Ascending aorta (tissue), 2 donors: ENCODE results near the gene CD58. TPM values are rescaled to one million over a fixed set of nuclear protein-coding genes. Genes with fewer than 3 reads are reported as not detected.
A peak's percentile ranks its signal among the peaks of the same experiment; 100 is the strongest.

ENCODE experiments used
- DNase-seq, 2 donors: peaks; one replicate each; pipeline ENCODE4 v3.0.0-alpha.2; 2019; ENCODE audit warnings: low spot score in 2 of 2
- H3K27ac ChIP-seq, 2 donors: fragments of 200-600 bp; sonication (generic); one replicate each; pipeline ENCODE4 v1.5.1; 2016 to 2017; ENCODE audit warnings: mild to moderate bottlenecking in 1 of 2
- H3K27me3 ChIP-seq: fragments of 200-600 bp; sonication (generic); one replicate; pipeline ENCODE4 v1.5.1; 2017
- H3K36me3 ChIP-seq, 2 donors: fragments of 200-600 bp; sonication (generic); one replicate each; pipeline ENCODE4 v1.5.1; 2016
- H3K4me1 ChIP-seq, 2 donors: fragments of 200-600 bp; sonication (generic); one replicate each; pipeline ENCODE4 v1.5.1; 2016 to 2017; ENCODE audit warnings: mild to moderate bottlenecking in 1 of 2
- H3K4me3 ChIP-seq, 2 donors: fragments of 200-600 bp; sonication (generic); one replicate each; pipeline ENCODE4 v1.5.1; 2016 to 2017; ENCODE audit warnings: mild to moderate bottlenecking in 1 of 2
- H3K9me3 ChIP-seq, 2 donors: fragments of 200-600 bp; sonication (generic); one replicate each; pipeline ENCODE4 v1.5.1; 2016
- intact Hi-C: fragments of 100-400 bp; cut with DNase I; formaldehyde crosslinking; loops from one replicate; pipeline ENCODE4 v1.15.1; 2023
- total RNA-seq: library from RNA; depleted of rRNA; stranded (reverse); fragments of >200 nt; gene quantifications from one replicate; pipeline ENCODE4 v1.1.0, GENCODE V29; 2016
- TF ChIP-seq, protein P1 (sequence below), 3 experiments: fragments of 200-600 bp in 2 of 3; fragments of 450-650 bp in 1 of 3; sonication (generic) in 2 of 3; IDR thresholded peaks; one replicate each; pipeline ENCODE4 v1.5.1; 2016 to 2019; ENCODE audit warnings: antibody characterized with exemption in 3 of 3, mild to moderate bottlenecking in 1 of 3, moderate library complexity in 1 of 3

CD58 gene
- total RNA-seq, 1 donor from 2014 or later, result 50.7 TPM

DNA sequence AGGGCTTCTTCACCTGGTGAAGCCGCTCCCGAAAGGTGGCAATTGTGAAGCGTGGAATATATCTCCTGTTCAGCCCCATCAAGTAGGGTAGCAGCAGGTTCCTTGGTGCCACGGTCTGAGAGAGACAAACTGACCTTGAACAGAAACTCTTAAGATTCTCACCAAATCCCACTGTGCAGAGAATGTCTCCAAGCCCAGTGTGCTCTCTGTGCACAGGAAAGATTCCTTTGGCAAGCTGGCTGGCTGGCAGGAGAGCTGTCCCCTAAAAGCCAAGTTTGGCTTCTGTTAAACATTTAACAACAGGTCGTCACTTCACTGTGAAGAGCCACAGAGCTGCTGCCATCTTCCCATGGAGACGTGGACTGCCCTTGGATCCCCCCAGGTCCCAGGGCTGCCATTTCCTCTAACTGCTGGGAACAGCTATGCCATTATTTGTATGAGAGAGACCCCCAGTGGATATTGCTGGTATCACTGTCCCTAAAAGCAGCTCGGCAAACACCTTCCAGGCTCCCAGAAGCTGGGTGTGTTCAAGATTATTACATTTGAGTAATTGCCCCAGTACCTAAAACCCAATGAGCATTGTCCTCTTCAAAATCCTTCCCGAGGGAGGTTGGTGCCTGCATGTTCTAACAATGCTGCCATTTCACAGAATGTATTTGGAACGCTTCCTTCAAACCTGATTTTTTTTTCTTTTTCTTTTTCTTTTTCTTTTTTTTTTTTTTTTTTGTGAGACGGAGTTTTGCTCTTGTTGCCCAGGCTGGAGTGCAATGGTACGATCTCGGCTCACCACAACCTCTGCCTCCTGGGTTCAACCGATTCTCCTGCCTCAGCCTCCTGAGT, 71.8 kb downstream of the CD58 start:
- Histone ChIP-seq H3K9me3 (no peaks in the 10 kb centered on the region), H3K4me1 (no peaks in the 10 kb centered on the region), H3K4me3 (no peak overlapping the region), H3K36me3 (no peaks in the 10 kb centered on the region), H3K27me3 (no peaks in the 10 kb centered on the region), H3K27ac (no peak overlapping the region)
- intact Hi-C loops, result no loop called here
- DNase-seq, result peak in 1 of 2 donors; percentile 71
- TF ChIP-seq, protein P1, sequence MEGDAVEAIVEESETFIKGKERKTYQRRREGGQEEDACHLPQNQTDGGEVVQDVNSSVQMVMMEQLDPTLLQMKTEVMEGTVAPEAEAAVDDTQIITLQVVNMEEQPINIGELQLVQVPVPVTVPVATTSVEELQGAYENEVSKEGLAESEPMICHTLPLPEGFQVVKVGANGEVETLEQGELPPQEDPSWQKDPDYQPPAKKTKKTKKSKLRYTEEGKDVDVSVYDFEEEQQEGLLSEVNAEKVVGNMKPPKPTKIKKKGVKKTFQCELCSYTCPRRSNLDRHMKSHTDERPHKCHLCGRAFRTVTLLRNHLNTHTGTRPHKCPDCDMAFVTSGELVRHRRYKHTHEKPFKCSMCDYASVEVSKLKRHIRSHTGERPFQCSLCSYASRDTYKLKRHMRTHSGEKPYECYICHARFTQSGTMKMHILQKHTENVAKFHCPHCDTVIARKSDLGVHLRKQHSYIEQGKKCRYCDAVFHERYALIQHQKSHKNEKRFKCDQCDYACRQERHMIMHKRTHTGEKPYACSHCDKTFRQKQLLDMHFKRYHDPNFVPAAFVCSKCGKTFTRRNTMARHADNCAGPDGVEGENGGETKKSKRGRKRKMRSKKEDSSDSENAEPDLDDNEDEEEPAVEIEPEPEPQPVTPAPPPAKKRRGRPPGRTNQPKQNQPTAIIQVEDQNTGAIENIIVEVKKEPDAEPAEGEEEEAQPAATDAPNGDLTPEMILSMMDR (IDR thresholded peaks at IDR 0.05), result peak; percentile 65 to 78 (median 75)

DNA sequence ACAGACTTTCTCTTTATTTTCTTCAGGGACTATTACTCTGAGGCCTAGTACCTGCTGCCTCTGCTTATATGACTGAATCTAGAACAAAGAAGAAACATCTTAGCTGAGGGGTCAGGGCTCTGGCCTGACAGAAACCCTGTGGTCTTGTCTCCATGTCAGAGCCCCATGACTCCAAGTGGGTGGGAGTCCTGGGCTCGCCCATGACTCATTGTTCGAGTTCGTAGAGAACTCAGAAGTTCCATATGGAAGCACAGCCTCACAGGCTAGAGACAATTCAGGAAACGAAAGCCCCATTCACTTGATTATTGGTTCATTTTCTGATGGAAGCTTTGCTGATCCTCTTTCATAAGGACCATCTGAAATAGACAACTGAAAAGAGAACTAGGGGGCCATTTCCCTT, 73.2 kb downstream of the CD58 start:
- TF ChIP-seq, protein P1 (IDR thresholded peaks at IDR 0.05), result no peak
- DNase-seq, result no peak
- Histone ChIP-seq H3K27ac (no peak overlapping the region), H3K4me1 (no peaks in the 10 kb centered on the region), H3K27me3 (no peaks in the 10 kb centered on the region), H3K9me3 (no peaks in the 10 kb centered on the region), H3K4me3 (no peak overlapping the region), H3K36me3 (no peaks in the 10 kb centered on the region)
- intact Hi-C loops, result no loop called here

DNA sequence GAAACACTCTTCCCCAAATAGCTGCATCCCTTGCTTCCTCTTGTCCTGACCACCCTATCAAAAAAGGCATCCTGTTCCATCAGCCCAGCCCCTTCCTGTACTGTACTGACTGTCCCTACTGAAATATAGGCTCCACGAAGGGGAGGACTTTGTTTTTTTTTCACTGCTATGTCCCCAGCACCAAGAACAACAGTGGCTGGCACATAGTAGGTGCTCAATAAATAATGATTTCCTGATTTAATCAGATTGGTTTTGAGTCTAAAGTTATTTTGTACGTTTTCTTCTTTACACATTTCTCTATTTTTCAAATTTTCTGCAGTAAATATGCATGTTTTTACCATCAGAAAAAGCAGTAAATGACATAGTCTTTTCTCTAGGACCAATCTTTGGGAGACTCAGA, 73.9 kb downstream of the CD58 start:
- Histone ChIP-seq H3K9me3 (no peaks in the 10 kb centered on the region), H3K27me3 (no peaks in the 10 kb centered on the region), H3K4me1 (no peaks in the 10 kb centered on the region), H3K4me3 (no peak overlapping the region), H3K27ac (no peak overlapping the region), H3K36me3 (no peaks in the 10 kb centered on the region)
- intact Hi-C loops, result no loop called here
- TF ChIP-seq, protein P1 (IDR thresholded peaks at IDR 0.05), result no peak
- no peak for DNase-seq

DNA sequence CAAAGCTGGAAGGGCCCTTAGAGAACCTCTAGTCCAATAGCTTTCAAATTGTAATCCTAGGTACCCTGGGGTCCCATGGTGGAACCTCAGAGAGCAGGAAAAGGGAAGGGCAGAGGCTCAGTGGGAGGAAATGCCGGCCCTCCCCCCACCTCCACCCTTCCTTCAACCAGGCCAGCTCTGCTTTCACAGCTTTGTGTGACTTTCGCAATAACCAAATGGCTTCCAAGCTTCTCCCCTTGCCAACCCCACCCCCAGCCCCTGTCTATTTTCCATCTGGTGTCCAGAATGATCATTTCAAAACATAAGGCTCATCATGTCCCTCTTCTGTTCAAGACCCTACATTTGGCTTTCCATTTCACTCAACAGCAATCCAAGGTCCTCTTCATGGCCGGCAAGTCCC, 74.4 kb downstream of the CD58 start:
- H3K27me3 ChIP-seq, result no peaks in the 10 kb centered on the region
- intact Hi-C loops, result no loop called here
- H3K27ac ChIP-seq, result peak overlapping the region in 1 of 2 donors; percentile 9
- H3K4me1 ChIP-seq, result no peaks in the 10 kb centered on the region
- H3K9me3 ChIP-seq, result no peaks in the 10 kb centered on the region
- DNase-seq, result no peak
- TF ChIP-seq, protein P1 (IDR thresholded peaks at IDR 0.05), result no peak
- no peaks in the 10 kb centered on the region for H3K36me3 ChIP-seq
- no peak overlapping the region for H3K4me3 ChIP-seq

DNA sequence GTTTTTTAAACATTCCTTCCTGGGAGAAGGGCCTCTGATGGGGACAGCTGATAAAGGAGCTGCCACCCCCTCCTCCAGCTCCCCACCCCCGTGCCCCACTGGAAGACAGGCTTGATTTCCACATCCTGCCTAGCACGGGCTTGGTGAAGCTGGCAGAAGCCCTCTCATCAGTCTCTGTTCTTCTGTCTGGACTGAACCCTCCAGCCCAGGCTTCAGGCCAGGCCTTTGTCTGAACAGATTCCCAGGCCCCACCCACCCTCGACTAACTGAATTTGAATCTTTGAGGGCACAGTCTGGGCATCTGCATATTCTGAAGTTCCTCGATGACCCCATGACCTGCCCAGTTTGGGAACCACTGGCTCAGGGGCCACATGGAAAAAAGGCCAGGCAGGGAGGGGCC, 75.3 kb downstream of the CD58 start:
- Histone ChIP-seq H3K4me3 (no peak overlapping the region), H3K27ac (peak overlapping the region in 1 of 2 donors; percentile 1), H3K9me3 (no peaks in the 10 kb centered on the region), H3K4me1 (no peaks in the 10 kb centered on the region), H3K27me3 (no peaks in the 10 kb centered on the region), H3K36me3 (no peaks in the 10 kb centered on the region)
- TF ChIP-seq, protein P1 (IDR thresholded peaks at IDR 0.05), result no peak
- no peak for DNase-seq
- intact Hi-C loops, result no loop called here
